GM19099 (cell line): ENCODE data around the gene CCNG2.

Source experiments
- POLR2A ChIP-seq: IDR thresholded peaks from 3 replicates; pipeline ENCODE4 v1.6.1; 2011; ENCODE audit warnings: low read depth; ENCODE audit not compliant: insufficient read length; ENCODE audit errors: extremely low read depth

The CCNG2 gene

DNA sequence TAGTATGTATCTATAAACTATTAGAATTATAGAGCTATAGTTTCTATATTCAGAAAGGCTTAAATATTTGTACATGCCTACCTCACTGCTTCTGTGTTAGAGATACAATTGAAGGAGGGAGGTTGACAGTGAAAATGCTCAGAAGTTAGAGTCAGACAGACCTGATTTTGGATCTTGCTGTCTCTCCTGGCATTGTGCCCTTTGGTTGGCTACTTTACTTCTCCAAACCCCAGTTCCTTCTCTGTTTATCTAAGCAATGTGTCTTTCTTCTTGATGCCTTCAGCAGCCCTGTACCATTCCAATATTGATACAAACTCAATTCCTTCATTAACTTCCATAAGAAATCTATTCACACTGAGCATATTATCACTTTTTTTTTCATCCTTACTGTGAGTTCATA is 28.7 kb downstream of the CCNG2 start:
- TF ChIP-seq POLR2A: no peak

- no peak for TF ChIP-seq POLR2A
Observed at GRCh38 chr4:77187322-77187721, 30.3 kb downstream of the CCNG2 start.

- TF ChIP-seq POLR2A: no peak
Observed at GRCh38 chr4:77188498-77189220, 31.7 kb downstream of the CCNG2 start.

DNA sequence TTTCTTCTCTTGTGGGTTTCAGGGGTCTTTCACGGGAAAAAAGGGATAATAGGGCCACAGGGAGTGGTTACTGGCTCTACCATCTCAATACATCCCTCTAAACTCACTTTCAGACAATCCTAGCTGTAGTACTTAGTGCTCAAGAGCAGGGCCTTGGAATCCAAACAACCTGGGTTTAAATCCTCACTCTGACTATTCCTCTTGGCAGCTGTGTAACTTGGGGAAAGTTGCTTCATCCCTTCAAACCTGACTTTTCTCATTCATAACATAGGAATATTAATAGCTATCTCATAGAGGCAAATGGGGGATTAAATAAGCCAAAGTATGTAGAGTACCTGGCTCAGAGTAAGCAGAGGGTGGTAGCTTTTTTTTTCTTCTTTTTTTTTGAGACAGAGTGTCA is 32.4 kb downstream of the CCNG2 start:
- TF ChIP-seq POLR2A: no peak

- no peak for TF ChIP-seq POLR2A
Observed at GRCh38 chr4:77190053-77190452, 33.0 kb downstream of the CCNG2 start.

DNA sequence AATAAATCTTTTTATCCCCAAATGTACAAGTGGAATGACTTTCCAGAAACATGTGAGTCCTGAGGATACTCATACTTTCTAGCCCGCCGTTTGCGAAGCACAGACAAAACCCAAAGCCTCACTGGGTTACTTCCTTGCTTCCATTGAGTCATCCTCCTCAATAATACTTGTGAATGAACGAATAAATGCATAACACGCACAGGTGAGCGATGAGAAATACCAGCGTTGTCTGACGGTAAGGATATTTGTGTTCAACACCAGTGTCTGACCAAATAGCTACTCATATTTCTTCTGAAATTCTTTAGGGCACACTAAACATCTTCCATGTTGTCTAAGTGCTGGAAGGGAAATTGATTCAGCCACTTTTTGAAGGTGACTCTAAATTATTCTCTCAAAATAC is 36.0 kb downstream of the CCNG2 start:
- no peak for TF ChIP-seq POLR2A

- TF ChIP-seq POLR2A: peak; percentile 64
Observed at GRCh38 chr4:77193511-77194102, 36.6 kb downstream of the CCNG2 start.

GRCh38 chr4:77194366-77194765 is 37.4 kb downstream of the CCNG2 start:
- no peak for TF ChIP-seq POLR2A

DNA sequence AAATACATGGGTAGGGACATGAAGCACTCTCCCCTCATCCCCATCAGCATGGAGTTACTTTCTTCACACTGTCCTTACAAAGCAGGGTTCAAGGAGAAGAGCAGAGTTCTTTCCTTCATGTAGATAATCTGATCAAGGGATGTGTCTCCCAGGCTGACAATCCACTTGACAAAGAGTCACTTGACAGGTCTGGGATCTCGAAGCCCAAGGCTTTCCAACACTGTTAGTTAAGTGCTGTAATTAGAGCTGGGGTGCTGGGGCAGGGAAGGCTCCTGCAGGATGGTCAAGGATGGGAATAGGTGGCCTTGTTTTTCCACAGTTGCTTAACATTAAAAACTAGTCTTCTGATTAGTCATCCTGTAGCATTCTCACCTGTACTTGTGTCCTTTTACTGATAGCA is 38.0 kb downstream of the CCNG2 start:
- no peak for TF ChIP-seq POLR2A

- TF ChIP-seq POLR2A: no peak
Observed at GRCh38 chr4:77196866-77197265, 39.9 kb downstream of the CCNG2 start.

GRCh38 chr4:77197361-77197760 is 40.4 kb downstream of the CCNG2 start:
- TF ChIP-seq POLR2A: no peak

- TF ChIP-seq POLR2A: no peak
Observed at GRCh38 chr4:77197831-77198230, 40.8 kb downstream of the CCNG2 start.

DNA sequence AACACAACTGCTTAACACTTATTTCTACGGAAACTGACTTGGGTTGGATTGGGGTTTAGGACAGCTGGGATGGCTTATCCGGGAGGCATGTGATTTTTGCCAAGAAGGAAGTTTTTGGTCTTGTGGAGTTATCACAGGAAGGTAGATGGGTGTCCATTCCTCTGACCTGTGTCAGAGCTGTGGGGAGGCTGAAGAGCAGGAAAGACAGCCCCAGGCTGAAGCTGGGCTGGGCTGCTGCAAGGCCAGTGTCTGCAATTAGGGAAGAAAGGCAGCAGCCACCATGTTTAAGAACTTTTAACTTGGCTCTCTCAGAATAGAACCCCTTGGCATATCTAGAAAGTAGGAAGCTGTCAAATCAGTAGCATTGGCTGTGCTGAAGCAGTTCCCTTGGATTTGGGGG is 42.3 kb downstream of the CCNG2 start:
- no peak for TF ChIP-seq POLR2A

DNA sequence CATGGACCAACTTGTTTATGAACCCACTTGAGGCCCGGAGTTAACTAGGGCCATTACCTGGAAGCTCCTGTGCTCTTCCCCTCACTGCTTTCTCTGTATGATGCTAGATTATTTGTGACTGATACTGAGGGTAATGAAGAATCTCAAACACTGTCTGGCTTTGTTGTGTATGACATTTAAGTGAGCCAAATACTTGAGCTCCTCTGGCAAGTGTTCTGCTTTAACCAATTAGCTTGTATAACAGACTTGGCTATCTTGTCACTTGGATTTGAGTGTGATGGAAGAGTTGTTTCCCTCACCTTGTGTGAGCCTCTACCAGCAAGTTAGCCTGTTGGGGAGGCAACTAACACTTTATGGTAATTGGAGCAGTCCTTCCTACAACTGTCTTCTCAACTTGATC is 42.7 kb downstream of the CCNG2 start:
- no peak for TF ChIP-seq POLR2A

- no peak for TF ChIP-seq POLR2A
Observed at GRCh38 chr4:77201343-77201742, 44.3 kb downstream of the CCNG2 start.

DNA sequence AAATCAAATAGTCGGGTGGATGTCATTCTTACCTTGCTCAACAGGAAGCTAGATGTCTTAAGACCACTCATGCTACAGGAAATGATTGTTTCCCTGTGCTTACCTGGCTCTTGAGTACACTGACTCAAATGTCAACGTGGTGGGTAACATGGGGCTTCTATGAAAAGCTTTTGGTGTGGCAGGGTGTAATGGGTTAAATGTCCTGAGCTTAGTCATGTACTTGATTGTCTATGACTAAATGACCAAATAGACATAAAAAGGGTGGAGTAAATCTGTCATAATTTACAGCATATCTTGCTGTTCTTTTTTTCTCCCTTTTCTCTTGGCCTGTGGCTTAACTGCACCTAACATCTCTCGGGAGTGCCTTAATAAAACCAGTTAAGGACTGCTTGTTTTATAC is 44.9 kb downstream of the CCNG2 start:
- TF ChIP-seq POLR2A: no peak

GRCh38 chr4:77202491-77202890 is 45.5 kb downstream of the CCNG2 start:
- TF ChIP-seq POLR2A: no peak
